NCI-H2227 (cell line): Measurements from ENCODE around the gene NCKAP1.
"Not testable (repeated sequence)": the region's sequence is repeated elsewhere in the genome, so short reads cannot be mapped to it uniquely, and the experiment has no call there.

ENCODE experiments used
- DNase-seq: peaks from one replicate; lab custom pipeline; 2025; ENCODE audit not compliant: unreplicated experiment; lab: John Stamatoyannopoulos, UW

Gene NCKAP1

GRCh38 chr2:182883451-182883850 lies 154.8 kb downstream of the NCKAP1 start:
- no peak for DNase-seq

- DNase-seq = not testable (repeated sequence)
Observed at GRCh38 chr2:182880100-182880499, 158.2 kb downstream of the NCKAP1 start.

GRCh38 chr2:182876653-182877052 lies 161.6 kb downstream of the NCKAP1 start:
- not testable (repeated sequence) for DNase-seq

- peak; percentile 51 for DNase-seq
Observed at GRCh38 chr2:182870227-182870626, 168.0 kb downstream of the NCKAP1 start.

GRCh38 chr2:182868054-182868796 lies 170.0 kb downstream of the NCKAP1 start:
- DNase-seq = peak; percentile 58

- DNase-seq = peak; percentile 46
Observed at GRCh38 chr2:182867426-182868053, 170.7 kb downstream of the NCKAP1 start.

GRCh38 chr2:182866461-182867406 lies 171.5 kb downstream of the NCKAP1 start, which contains the start of gene FRZB:
FRZB (minus strand) TSS chr2:182866637; CDS start chr2:182866552, 85 bp downstream.
- peak; percentile 80 for DNase-seq

GRCh38 chr2:182866095-182866460 lies 172.2 kb downstream of the NCKAP1 start:
- DNase-seq = peak; percentile 49

GRCh38 chr2:182864949-182865570 lies 173.2 kb downstream of the NCKAP1 start:
- DNase-seq = no peak

GRCh38 chr2:182863642-182864041 lies 174.6 kb downstream of the NCKAP1 start:
- DNase-seq = no peak

GRCh38 chr2:182862091-182862490 lies 176.2 kb downstream of the NCKAP1 start:
- DNase-seq = no peak

- DNase-seq = no peak
Observed at GRCh38 chr2:182860858-182861257, 177.4 kb downstream of the NCKAP1 start.
